OCI-LY7 (cell line): ENCODE results near the gene B3GALNT2. TPM values are rescaled to one million over a fixed set of nuclear protein-coding genes. Genes with fewer than 3 reads are reported as not detected.

Source experiments
- BruUV-seq: library from RNA; stranded (reverse); fragments of 400-500 nt; replicated peaks from 2 replicates; lab custom pipeline; 2021; lab: Mats Ljungman, UMichigan
- CTCF ChIA-PET: fragments of 300-600 bp; sonication (Branson Sonifier 250); formaldehyde crosslinking; loops from one replicate; lab custom pipeline; 2022; ENCODE audit warnings: antibody characterized with exemption; ENCODE audit not compliant: unreplicated experiment; lab: Charles Lee
- POLR2A ChIA-PET: fragments of 300-600 bp; sonication (Branson Sonifier 250); formaldehyde crosslinking; loops from one replicate; lab custom pipeline; 2022; ENCODE audit warnings: antibody characterized with exemption; lab: Charles Lee
- DNase-seq: peaks from one replicate; pipeline ENCODE4 v3.0.0-alpha.2; 2015; ENCODE audit warnings: low spot score
- H2AFZ ChIP-seq: fragments of 200-600 bp; sonication (generic), shearing (Covaris generic); 2 replicates; pipeline ENCODE4 v1.6.1; 2014; ENCODE audit warnings: mild to moderate bottlenecking, antibody characterized with exemption, low read length, moderate library complexity
- H3K27ac ChIP-seq: fragments of 200-600 bp; sonication (generic); 2 replicates; pipeline ENCODE4 v1.5.1; 2014; ENCODE audit warnings: mixed run types, low read depth, mild to moderate bottlenecking, moderate library complexity, low read length, inconsistent platforms; ENCODE audit not compliant: poor library complexity, severe bottlenecking
- H3K36me3 ChIP-seq: fragments of 200-600 bp; sonication (generic); 2 replicates; pipeline ENCODE4 v1.6.1; 2014; ENCODE audit warnings: mild to moderate bottlenecking, antibody characterized with exemption, low read length, moderate library complexity, mixed read lengths; ENCODE audit not compliant: insufficient read depth
- H3K4me1 ChIP-seq: fragments of 200-600 bp; sonication (generic); 2 replicates; pipeline ENCODE4 v1.5.1; 2014; ENCODE audit warnings: mild to moderate bottlenecking, low read length; ENCODE audit not compliant: insufficient read depth, poor library complexity, severe bottlenecking
- H3K4me2 ChIP-seq: fragments of 200-600 bp; sonication (generic); 2 replicates; pipeline ENCODE4 v1.6.1; 2014; ENCODE audit warnings: mild to moderate bottlenecking, low read length
- H3K4me3 ChIP-seq: fragments of 200-600 bp; sonication (generic); 2 replicates; pipeline ENCODE4 v1.5.1; 2014; ENCODE audit warnings: mild to moderate bottlenecking, low read depth, low read length; ENCODE audit not compliant: poor library complexity, severe bottlenecking
- H3K79me2 ChIP-seq: fragments of 200-600 bp; sonication (generic); 2 replicates; pipeline ENCODE4 v1.6.1; 2016; ENCODE audit warnings: low read depth, mild to moderate bottlenecking, low read length, moderate library complexity, mixed read lengths; ENCODE audit not compliant: insufficient read depth
- H3K9me2 ChIP-seq: fragments of 200-600 bp; sonication (generic); 2 replicates; pipeline ENCODE4 v1.6.1; 2016; ENCODE audit warnings: mild to moderate bottlenecking, low read length, mixed read lengths; ENCODE audit not compliant: insufficient read depth
- H3K9me3 ChIP-seq: fragments of 200-600 bp; sonication (generic); 2 replicates; pipeline ENCODE4 v1.6.1; 2014; ENCODE audit warnings: mild to moderate bottlenecking, mixed run types, low read length, mixed read lengths
- H4K20me1 ChIP-seq: fragments of 200-600 bp; sonication (generic); 2 replicates; pipeline ENCODE4 v1.6.1; 2014; ENCODE audit warnings: mild to moderate bottlenecking, antibody characterized with exemption, low read length, moderate library complexity, mixed read lengths; ENCODE audit not compliant: insufficient read depth
- CTCF ChIP-seq: fragments of 200-600 bp; sonication (generic); conservative IDR thresholded peaks from 2 replicates; pipeline ENCODE4 v1.5.1; 2014; ENCODE audit warnings: mild to moderate bottlenecking, antibody characterized with exemption, low read length, moderate library complexity, mixed read lengths
- EZH2phosphoT487 ChIP-seq: fragments of 200-600 bp; sonication (generic); IDR thresholded peaks from 2 replicates; pipeline ENCODE4 v1.6.1; 2018; ENCODE audit warnings: low read depth, borderline replicate concordance, mild to moderate bottlenecking, mixed run types, antibody characterized with exemption, low read length, moderate library complexity, mixed read lengths
- intact Hi-C: fragments of 100-400 bp; cut with micrococcal nuclease; formaldehyde crosslinking; loops from one replicate; pipeline ENCODE4 v1.10.0; 2022; ENCODE audit not compliant: unreplicated experiment
- small RNA-seq: library from RNA; depleted of rRNA; stranded (forward); fragments of <200 nt; gene quantifications from one replicate; pipeline ENCODE3, GENCODE V24; 2014
- total RNA-seq, 2 experiments: library from RNA; depleted of rRNA in 1 of 2; stranded (reverse); fragments of >200 nt in 1 of 2; shearing (Covaris generic) in 1 of 2; gene quantifications; 2 replicates each; pipeline ENCODE4 v1.2.3, GENCODE V29; 2014 to 2022

Gene B3GALNT2
- total RNA-seq, 2 experiments from 2014 or later, result 18.6 to 24.3 TPM

GRCh38 chr1:235402457-235403200, 101.6 kb downstream of the B3GALNT2 start:
- CTCF ChIA-PET, result no interaction called here

GRCh38 chr1:235401251-235401650, 103.0 kb downstream of the B3GALNT2 start:
- H3K4me1 ChIP-seq, result no peaks in the 10 kb centered on the region

More at GRCh38 chr1:235402457-235403200, 101.6 kb downstream of the B3GALNT2 start:
- no peaks in the 10 kb centered on the region for H3K9me3 ChIP-seq
- intact Hi-C loops, result no loop called here
- H4K20me1 ChIP-seq, result no peaks in the 10 kb centered on the region
- H3K36me3 ChIP-seq, result peaks cover 11% of the 10 kb centered on the region; the same call in 1 of the 2 replicates
- H3K9me2 ChIP-seq, result no peaks in the 10 kb centered on the region
- no peak overlapping the region for H3K4me2 ChIP-seq
- DNase-seq, result no peak
- H3K4me1 ChIP-seq, result no peaks in the 10 kb centered on the region
- no peak overlapping the region for H3K4me3 ChIP-seq
- TF ChIP-seq EZH2phosphoT487 (no peak), CTCF (no peak)
- no TSS peak for BruUV-seq
- H3K27ac ChIP-seq, result no peak overlapping the region
- no peaks in the 10 kb centered on the region for H3K79me2 ChIP-seq
- H2AFZ ChIP-seq, result no peak overlapping the region
- POLR2A ChIA-PET, result interaction anchor here (0.6 to 0.9 kb wide), 2 partner anchors 9 to 40 kb away, joined by 3 to 7 read pairs; no protein-coding TSS in a partner anchor

More at GRCh38 chr1:235401251-235401650, 103.0 kb downstream of the B3GALNT2 start:
- no peaks in the 10 kb centered on the region for H3K9me3 ChIP-seq
- no peak overlapping the region for H2AFZ ChIP-seq
- BruUV-seq, result no TSS peak
- intact Hi-C loops, result no loop called here
- H3K4me3 ChIP-seq, result no peak overlapping the region
- no peak for DNase-seq
- H3K9me2 ChIP-seq, result no peaks in the 10 kb centered on the region
- H3K79me2 ChIP-seq, result no peaks in the 10 kb centered on the region
- no peak for TF ChIP-seq EZH2phosphoT487
- TF ChIP-seq CTCF, result no peak
- no peak overlapping the region for H3K4me2 ChIP-seq
- ChIA-PET POLR2A (no interaction called here), CTCF (no interaction called here)
- H4K20me1 ChIP-seq, result no peaks in the 10 kb centered on the region
- peaks cover 11% of the 10 kb centered on the region; the same call in 1 of the 2 replicates for H3K36me3 ChIP-seq
- H3K27ac ChIP-seq, result no peak overlapping the region

Small RNA genes within 50 kb of the gene (small RNA-seq; reads per million reads assigned to genes)
- gene MTCO3P46, result not detected
- gene MTND4LP21, result not detected
- gene RPS21P1, result not detected

Other genes starting within 250 kb of the B3GALNT2 start
- gene ARID4B, start 176.3 kb downstream of the B3GALNT2 start, total RNA-seq (2014; rRNA removed; shearing (Covaris generic)), result 28.7 and 39.3 TPM in 2 replicates
- gene ARID4B, start 176.3 kb downstream of the B3GALNT2 start, total RNA-seq (2022), result 44.9 and 46.4 TPM in 2 replicates
- gene GGPS1, start 175.9 kb downstream of the B3GALNT2 start, total RNA-seq (2014; rRNA removed; shearing (Covaris generic)), result 8.0 and 21.9 TPM in 2 replicates
- gene GGPS1, start 175.9 kb downstream of the B3GALNT2 start, total RNA-seq (2022), result 27.3 and 30.8 TPM in 2 replicates
- gene TBCE, start 137.0 kb downstream of the B3GALNT2 start, total RNA-seq (2014; rRNA removed; shearing (Covaris generic)), result 30.2 and 30.7 TPM in 2 replicates
- 26.9 and 32.6 TPM in 2 replicates for gene TBCE, start 137.0 kb downstream of the B3GALNT2 start, total RNA-seq (2022)
- gene GNG4, start 145.3 kb upstream of the B3GALNT2 start, total RNA-seq (2014; rRNA removed; shearing (Covaris generic)), result not detected in 2 replicates
- gene GNG4, start 145.3 kb upstream of the B3GALNT2 start, total RNA-seq (2022), result not detected in 2 replicates